Stimulated activated CD4-positive, alpha-beta T cell treated with anti-CD3 and anti-CD28 coated beads, TNF-alpha, amount 100 ng/mL, for 24 hours (primary cell): Measurements from ENCODE around the gene ACSF3.
A peak's percentile ranks its signal among the peaks of the same experiment; 100 is the strongest.

Experiments
- DNase-seq, 3 experiments: peaks; one replicate each; pipeline ENCODE4 v3.0.0-alpha.2; 2020; ENCODE audit warnings: low read depth in 3 of 3

ACSF3 gene

GRCh38 chr16:89201439-89202377, 108.1 kb downstream of the ACSF3 start:
- peak; percentile 62 to 82 (median 64) for DNase-seq

- DNase-seq = no peak
Measured at GRCh38 chr16:89202422-89203215, 109.0 kb downstream of the ACSF3 start.
